Astrocyte (in vitro differentiated cells and primary cell): Measurements from ENCODE around the gene BRWD1.

Experiments
- CTCF ChIP-seq: IDR thresholded peaks from 2 replicates; pipeline ENCODE4 v1.5.1; 2011; ENCODE audit warnings: low read depth, mild to moderate bottlenecking, inconsistent platforms, low read length, moderate library complexity; ENCODE audit not compliant: insufficient read depth
- EZH2 ChIP-seq: IDR thresholded peaks from 2 replicates; pipeline ENCODE4 v1.6.1; 2012; ENCODE audit warnings: mild to moderate bottlenecking, low read length, inconsistent platforms; ENCODE audit not compliant: insufficient read depth

- TF ChIP-seq CTCF: no peak
- no peak for TF ChIP-seq EZH2
Measured at GRCh38 chr21:39189857-39190604, 123.4 kb downstream of the BRWD1 start.
